NCI-H1092 treated with DMSO at 0.1 percent for 48 hours (cell line): ENCODE data around the gene LRBA.
A peak's percentile ranks its signal among the peaks of the same experiment; 100 is the strongest.
"Not testable (repeated sequence)": the region's sequence is repeated elsewhere in the genome, so short reads cannot be mapped to it uniquely, and the experiment has no call there.

Experiments
- DNase-seq: peaks from one replicate; lab custom pipeline; 2025; lab: John Stamatoyannopoulos, UW

The LRBA gene

DNA sequence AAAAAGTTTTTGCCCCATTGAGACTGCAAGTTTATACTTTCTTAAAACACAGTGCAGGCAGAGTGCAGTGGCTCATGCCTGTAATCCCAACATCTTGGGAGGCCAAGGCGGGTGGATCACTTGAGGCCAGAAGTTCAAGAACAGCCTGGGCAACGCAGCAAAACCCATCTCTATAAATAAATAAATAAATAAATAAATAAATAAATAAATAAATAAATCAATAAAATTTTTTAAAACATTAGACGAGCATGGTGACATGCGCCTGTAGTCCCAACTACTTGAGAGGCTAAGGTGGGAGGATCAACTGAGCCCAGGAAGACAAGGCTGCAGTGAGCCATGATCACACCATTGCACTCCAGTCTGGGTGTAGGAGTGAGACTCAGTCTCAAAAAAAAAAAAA, 213.3 kb downstream of the LRBA start:
- no peak for DNase-seq

DNA sequence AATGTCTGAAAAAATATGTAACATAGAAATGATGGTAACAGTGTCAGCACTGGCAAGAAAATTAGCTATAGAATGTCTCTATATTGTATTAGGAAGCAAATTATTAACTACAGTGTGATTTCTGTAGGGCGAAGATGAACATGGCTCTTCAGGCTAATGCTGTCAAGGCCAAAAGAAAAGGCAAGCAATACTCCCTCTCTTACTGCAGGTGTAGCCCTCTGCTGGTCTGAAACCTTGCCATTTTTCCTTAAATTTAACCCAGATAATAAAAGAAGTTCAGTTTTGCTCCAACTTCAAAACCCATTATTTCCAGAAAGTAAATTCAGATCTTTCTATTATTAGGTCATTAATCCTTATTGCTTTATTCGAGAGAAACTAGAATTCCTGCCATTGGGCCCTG, 215.9 kb downstream of the LRBA start:
- no peak for DNase-seq

DNA sequence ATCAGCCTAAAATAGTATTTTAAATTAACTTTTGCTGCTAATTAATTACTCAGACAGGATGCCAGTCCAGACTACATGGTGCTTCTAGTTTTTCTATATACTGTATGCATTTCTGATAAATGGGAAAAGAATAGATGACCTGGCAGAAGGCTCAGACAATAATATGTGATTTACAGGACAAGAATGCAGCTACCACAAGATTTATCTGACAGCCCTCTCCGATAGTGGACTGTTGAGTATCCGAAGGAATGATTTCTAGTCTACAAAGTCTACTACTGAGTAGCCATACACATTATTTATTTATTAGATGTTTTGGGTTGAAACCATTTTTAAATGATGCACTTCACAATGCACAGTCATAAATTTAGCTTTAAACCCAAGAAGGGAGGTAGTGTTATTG, 220.4 kb downstream of the LRBA start:
- DNase-seq, result no peak

DNA sequence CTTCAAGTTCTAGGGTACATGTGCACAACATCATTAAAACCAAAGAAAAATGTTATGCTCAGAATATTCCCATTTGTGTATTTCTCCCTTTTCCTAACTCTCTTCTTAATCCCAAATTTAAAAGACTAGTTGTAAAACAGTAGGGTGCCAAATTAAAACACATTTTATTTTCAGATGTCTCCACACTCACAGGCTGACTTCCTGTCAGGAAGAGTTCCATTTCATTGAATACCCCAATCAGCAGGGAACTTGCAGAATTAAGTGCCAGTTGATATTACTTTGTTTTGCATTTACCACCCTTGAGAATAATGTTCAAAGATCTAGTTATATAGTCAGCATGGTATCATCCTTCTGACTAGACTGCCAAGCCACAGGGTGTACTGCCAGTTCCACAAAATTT, 225.2 kb downstream of the LRBA start:
- no peak for DNase-seq

DNA sequence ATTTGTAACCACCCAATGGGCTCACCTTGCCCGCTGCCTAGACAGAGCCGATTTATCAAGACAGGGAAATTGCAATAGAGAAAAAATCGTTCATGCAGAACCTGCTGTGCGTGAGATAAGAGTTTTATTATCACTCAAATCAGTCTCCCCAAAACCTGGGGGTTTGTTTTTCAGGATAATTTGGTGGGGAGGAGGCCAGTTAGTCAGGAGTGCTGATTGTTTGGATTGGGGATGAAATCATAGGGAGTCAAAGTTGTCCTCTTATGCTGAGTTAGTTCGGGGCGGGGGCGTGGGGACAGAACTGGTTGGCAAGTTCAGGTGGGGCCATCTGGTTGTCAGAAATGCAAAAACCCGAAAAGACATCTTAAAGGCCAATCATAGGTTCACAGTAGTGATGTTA, 230.1 kb downstream of the LRBA start:
- no peak for DNase-seq

DNA sequence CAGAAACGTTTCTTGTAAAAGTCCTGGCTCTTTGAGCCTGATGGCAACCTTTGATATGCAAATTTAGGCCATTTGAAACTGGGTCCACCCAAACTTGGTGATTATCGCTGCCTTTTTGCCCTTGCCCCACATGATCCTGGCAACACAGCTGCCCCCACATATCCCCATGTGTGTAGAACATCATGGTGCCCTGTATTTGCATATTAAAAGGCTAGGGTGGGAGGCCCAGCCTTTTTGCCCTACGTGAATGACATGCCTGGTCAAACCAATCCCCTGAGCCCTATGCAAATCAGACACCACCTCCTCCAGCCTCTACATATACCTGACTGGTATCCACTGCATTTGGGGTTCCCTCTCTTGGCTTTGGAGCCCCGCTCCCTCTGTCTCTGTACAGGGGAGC, 230.8 kb downstream of the LRBA start:
- DNase-seq, result no peak

DNA sequence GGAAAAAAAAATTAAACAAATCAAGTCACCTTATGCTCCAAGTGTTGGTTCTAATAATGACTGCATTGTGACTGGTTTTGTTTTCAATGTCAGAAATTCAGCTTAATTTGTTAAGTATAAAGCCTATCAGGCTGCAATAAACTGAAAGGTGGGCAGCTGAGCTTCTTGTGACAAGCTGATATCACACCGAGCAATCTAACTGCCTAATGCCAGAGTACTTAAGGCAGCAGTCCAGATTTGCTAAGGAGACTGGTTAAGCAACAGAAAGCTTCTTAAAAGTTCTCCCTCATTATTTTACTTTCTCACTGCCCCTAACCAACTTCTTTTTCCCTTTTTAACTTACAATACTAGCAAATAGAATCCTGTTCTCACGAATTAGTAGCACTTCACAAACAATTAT, 232.2 kb downstream of the LRBA start:
- DNase-seq, result no peak

DNA sequence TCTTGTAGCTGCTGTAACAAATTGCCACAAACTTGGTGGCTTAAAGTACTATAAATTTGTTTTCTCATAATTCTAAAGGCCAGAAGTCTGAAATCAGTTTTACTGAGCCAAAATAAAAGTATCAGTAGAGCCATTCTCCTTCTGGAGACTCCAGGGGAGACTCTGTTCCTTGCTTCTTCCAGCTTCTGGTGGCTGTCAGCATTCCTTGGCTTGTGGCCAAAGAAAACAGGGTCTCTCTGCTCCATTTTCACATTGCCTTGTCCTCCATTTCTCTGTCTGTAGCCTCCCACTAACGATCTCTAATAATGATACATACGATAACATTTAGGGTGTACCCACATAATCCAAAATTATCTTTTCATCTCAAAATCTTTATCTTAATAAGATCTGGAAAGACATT, 232.8 kb downstream of the LRBA start:
- peak; percentile 6 for DNase-seq

DNA sequence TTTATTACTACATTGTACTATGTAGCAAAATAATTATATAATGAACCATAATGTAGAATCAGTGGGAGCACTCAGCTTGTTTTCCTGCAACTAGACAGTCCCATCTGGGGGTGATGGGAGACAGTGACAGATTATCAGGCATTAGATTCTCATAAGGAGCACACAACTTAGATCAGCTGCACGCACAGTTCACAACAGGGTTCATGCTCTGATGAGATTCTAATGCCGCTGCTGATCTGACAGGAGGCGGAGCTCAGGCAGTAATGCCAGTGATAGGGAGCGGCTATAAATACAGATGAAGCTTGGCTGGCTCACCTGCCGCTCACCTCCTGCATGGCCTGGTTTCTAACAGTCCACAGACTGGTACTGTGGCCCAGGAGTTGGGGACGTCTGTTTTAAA, 233.9 kb downstream of the LRBA start:
- no peak for DNase-seq

DNA sequence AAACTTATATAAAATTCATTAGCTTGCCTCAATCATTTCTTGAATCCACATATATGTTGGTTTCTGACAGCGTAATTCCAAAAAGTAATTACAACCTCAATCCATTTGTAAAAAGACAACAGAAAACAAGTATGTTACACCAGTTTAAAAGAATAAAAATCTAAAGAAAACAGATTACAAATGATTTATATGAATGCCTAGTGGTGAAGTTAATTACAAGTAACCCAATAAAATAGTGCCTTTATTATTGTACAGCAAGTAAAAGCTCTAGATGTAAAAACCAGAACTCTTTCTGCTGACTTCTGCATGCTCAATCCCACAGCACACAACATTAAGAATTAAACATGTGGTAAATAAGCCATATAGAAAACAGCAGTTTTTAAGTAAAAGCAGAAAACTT, 235.4 kb downstream of the LRBA start:
- DNase-seq, result no peak

DNA sequence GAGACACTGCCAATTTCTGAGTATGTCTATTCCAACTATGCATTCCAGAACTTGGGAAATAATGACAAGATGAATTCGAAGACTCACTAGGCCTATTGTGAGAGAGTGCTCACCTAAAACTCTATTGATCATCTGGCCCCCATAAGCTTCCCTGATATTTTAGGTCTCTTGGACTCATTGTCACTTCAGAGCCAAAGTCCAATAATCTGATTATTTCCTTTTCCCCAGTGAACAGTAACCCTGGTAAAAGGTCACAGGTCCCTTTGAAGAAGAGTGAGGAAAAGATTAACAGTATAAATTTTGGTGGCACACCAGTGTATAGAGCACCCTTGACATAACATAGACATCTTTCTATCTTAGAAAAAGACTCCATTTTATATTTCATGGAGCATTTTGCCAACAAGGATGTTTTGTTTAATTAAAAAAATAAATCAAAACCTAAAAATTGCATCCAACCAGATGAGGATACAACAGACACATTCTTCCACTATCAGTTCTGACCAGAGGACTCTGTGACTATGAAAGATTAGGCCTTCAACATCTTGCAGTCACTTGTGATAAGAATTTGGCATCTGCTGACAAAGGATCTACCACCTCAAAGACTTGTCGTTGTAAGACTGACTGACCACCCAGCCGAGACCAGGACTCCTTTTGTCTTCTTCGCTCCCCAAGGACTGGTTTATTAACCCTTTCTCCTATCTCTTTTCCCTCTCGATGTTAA, 241.2 kb downstream of the LRBA start:
- no peak for DNase-seq

DNA sequence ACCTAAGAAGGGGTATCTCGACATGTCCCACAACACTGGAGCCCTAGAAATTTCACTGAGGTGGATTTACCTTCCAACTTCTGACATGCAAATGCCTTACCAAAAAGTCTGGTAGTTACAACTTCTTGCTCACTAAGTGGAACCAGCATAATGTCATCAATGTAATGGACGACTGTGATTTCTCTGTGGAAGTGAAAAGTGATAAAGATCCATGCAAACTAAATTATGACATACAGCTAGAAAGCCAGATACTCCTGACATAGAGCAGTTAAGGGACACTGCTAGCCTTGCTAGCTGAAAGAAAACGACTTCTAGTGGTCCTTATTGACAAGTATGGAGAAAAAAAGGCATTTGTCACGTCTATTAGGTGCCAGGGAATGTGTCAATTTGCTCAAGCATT, 242.1 kb downstream of the LRBA start:
- no peak for DNase-seq

DNA sequence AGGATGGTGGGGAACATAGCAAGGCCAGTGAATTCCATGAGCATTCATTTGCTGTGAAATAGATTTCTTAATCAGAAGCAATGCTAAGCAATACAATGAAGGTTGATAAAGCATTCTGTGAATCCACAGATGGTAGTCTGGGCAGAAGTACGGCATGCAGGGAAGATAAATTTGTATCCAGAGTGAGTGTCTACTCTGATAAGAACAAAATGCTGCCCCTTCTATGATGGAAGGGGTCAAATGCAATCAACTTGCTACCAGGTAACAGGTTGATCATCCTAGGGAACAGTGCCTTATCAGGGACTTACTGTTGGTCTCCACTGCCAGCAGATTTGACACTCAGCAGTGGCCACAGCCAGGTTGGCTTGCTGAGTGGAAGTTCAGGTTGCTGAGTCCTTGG, 243.7 kb downstream of the LRBA start:
- no peak for DNase-seq

DNA sequence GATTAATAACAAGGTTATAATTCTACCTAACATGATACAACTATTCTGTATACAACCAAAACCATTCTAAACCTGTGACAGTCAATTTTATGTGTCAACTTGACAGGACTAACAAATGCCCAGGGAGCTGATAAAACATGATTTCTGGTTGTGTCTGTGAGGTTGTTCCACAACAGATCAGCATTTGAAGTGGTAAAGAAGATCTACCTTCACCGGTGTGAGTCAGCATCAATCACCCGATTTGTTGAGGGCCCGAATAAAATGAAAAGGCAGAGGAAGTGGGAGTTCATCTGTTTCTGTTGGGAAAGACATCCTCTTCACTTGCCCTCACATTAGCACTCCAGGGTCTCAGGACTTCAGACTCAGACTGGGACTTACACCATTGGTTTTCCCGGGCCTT, 245.2 kb downstream of the LRBA start:
- DNase-seq, result no peak

DNA sequence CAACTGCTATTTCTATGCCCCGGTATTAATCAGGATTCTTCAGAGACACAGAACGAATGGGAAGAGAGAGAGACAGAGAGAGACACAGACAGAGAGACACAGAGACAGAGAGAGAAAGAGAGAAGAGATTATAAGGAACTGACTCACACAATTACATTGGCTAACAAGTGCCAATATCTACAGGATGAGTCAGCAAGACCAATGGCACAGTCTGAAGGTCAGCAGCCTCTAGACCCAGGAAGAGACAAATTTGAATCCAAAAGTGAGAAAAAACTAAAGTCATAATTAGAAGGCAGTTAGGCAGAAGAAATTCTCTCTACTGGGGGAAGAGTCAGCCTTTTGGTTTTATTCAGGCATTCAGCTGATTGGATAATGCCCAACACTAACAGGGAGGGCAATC, 245.8 kb downstream of the LRBA start:
- DNase-seq, result no peak

DNA sequence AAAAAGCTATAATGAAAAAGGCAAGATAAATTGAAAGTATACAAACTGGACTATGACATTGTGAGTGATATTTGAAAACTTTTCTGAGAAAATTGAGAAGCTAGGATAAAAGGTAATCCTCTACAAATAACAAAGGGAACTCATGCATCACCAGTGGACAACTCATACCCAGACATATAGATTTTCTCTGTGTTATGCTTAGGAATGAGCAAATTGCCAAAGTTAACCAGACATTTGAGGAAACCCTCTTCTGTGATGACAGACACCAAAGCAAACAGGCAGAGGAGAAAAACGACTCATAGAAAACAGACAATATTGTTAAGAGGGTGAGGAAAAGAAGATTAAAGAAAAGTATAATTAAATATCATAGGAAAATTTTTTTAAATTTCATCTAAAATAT, 246.6 kb downstream of the LRBA start:
- no peak for DNase-seq

DNA sequence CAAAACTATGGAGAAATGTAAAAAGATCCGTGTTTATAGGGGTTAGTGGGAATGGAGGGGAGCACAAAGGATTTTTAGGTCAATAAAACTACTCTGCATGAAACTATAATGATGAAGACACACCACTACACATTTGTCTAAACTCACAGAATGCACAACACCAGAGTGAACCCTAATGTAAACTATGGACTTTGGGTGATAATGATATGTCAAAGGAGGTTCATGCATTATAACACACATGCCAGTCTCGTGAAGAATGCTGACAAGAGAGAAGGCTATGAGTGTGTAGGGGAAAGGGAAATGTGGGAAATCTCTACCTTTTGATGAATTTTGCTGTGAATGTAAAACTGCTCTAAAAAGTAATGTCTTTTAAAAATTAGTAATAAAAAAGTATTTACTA, 249.9 kb downstream of the LRBA start:
- DNase-seq, result no peak

DNA sequence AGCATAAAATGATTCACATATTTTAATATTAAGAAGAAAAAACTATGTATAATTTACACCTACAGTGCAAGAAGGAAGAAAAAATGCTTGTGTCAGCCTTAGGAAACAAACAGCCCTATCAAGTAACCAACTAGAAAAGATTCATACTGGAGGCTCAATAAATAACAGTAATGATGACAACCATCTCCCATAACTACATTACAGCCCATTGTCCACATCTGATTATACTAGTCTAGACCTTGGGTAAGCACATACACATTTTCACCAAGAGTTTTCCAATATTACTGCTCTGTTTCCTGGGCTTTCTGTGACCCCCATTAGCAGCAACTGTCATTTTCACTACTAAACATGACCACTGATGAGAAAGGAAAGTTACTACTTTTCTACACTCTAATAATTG, 263.4 kb downstream of the LRBA start:
- DNase-seq, result no peak

DNA sequence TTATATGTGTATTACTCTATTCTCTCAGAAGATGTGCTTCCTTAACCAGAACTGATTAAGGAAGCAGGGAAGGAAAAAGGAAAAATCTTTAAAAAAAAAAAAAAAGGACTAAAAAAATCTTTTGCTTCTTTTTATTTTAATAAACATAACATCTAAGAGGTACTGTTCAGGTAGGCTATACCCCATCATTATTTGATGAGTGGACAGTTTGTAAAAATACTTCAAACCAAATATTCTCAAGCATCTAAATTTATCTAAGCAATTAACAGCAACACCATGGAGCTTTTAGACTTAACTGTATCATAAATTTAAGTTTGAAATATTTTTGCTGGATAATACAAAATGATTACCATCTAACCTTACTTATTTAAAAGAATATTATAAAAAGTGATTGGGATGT, 264.3 kb downstream of the LRBA start:
- DNase-seq, result no peak

DNA sequence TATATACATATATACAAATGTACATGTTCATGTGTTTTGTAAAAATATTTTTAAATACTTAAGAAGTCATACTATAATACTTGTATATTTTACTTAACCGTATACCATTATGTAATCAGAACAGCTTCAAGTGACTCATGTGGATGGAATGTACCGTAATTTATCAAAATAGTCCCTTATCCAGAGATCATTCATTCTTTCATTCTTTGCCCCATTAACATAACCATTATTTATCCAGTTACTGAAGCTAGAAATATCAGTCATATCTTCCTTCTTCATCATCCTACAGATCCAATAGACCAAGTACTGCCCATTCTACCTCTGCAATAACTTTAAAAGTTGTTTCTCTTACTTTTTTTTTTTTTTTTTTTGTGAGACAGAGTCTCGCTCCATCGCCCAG, 268.9 kb downstream of the LRBA start:
- DNase-seq, result no peak

DNA sequence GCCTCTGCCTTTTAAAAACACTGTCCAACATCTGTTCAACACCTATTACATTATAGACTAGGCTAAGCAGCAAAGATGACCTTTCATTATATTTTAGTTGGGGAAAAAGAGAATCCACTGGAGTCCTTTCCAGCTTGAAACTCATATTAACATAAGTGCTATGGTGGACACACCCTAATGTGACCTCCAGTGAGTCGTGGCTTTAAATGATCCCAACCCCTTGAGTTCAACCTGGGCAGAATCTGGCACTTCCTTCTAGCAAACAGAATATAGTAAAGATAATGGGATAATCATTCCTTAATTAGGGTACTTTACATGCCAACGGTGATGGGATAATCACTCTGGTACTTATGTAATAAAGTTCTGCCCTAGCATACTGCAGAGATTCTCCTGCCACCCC, 270.5 kb downstream of the LRBA start:
- no peak for DNase-seq

DNA sequence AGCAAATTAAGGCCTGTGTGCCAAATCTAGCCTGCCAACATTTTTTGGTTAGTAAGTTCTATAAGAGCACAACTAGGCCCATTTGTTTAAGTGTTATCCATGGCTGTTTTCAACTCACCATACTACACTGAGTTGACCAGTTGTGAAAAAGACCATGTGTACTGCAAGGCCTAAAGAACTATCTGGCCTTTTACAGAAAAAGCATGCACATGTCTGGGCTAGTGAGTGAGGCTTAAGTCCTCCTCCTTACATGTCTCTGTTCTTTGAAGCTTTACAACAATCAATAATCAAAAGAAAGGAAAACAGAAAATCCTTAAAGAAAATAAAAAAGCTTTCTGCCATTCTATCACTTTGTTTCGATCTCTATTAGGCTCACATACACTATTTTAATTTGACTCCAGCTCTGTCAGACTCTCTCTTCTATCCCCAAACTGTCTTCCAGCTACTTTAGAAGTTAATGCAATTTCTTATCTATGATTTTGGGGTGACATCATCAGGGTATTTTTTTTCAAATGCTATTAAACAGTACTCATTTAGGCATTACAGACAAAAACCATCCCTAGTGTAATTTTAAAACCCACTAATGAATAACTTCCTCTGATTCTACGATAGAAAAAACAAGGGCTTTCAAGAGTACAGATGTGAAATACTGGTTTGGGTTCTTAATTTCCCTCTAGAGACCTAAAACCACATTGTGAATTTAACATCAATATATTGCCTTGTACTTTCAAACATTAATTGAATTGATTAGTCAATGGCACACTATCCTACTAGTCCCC, 271.3 kb downstream of the LRBA start:
- no peak for DNase-seq

DNA sequence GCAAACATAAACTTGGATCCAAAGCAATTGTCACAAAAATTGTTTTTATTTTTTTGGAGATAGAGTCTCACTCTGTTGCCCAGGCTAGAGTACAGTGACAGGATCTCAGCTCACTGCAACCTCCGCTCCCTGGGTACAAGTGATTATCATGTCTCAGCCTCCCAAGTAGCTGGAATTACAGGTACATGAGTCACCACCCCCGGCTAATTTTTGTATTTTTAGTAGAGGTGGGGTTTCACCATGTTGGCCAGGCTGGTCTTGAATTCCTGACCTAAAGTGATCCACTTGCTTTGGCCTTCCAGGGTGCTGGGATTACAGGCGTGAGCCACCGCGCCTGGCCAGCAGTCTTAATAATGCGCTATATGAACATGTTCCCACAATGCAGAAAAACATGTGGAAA, 272.2 kb downstream of the LRBA start:
- DNase-seq, result not testable (repeated sequence)

DNA sequence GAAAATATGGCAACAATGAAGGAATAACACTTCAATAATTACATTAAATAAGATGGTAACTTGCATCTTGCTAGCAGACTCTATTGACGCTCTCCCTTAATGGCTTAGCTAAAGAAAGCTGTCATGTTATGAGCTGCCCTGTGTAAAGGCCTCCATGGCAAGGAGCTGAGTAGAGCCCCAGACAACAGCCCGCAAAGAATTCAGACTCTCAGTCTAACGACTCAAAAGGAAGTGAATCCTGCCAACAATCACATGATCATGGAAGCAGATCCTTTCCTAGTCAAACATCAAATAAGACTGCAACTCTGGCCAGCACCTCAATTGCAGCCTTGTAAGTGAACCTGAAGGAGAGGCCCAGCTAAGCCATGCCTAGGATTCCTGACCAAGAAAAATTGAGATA, 275.5 kb downstream of the LRBA start:
- DNase-seq, result no peak
